GM12878 (cell line): ENCODE data around the gene RFX1.

Experiments
- CHD1 ChIP-seq: IDR thresholded peaks from 2 replicates; pipeline ENCODE4 v1.6.1; 2012; ENCODE audit warnings: low read depth, low read length, improper control_type of control experiment
- CHD2 ChIP-seq: IDR thresholded peaks from 2 replicates; pipeline ENCODE4 v1.6.1; 2011; ENCODE audit warnings: low read depth, low read length, improper control_type of control experiment, borderline replicate concordance
- CTCF ChIP-seq, 3 experiments: IDR thresholded peaks in 2 of 3; conservative IDR thresholded peaks in 1 of 3; 2 replicates each; pipeline ENCODE4 v1.5.1; 2011; ENCODE audit warnings: low read depth in 3 of 3, low read length in 3 of 3, mild to moderate bottlenecking in 3 of 3, control low read depth in 2 of 3, moderate library complexity in 2 of 3, inconsistent platforms in 1 of 3, mixed read lengths in 1 of 3; ENCODE audit not compliant: control insufficient read depth in 2 of 3, insufficient read depth in 1 of 3; ENCODE audit errors: extremely low read depth in 1 of 3
- EGR1 ChIP-seq, 2 experiments: IDR thresholded peaks; 1 replicate in 1 of 2; 2 replicates in 1 of 2; pipeline ENCODE4 v1.6.1; 2011 to 2012; ENCODE audit warnings: low read depth in 2 of 2, low read length in 2 of 2, borderline replicate concordance in 1 of 2, mild to moderate bottlenecking in 1 of 2, moderate library complexity in 1 of 2
- NKRF ChIP-seq: fragments of 450-650 bp; conservative IDR thresholded peaks from 2 replicates; pipeline ENCODE4 v1.6.1; 2017; ENCODE audit warnings: mild to moderate bottlenecking, moderate library complexity
- POLR2A ChIP-seq: IDR thresholded peaks from 2 replicates; pipeline ENCODE4 v1.6.1; 2011; ENCODE audit warnings: low read depth, mild to moderate bottlenecking, low read length
- REST ChIP-seq: IDR thresholded peaks from 2 replicates; pipeline ENCODE4 v1.6.1; 2012; ENCODE audit warnings: mild to moderate bottlenecking, low read depth, low read length
- TARDBP ChIP-seq: IDR thresholded peaks from 2 replicates; pipeline ENCODE4 v1.6.1; 2016; ENCODE audit warnings: borderline replicate concordance

GRCh38 chr19:13969897-13970296 lies 36.2 kb downstream of the RFX1 start:
- TF ChIP-seq POLR2A = no peak
- no peak for TF ChIP-seq CTCF (IDR thresholded peaks at IDR 0.05 in 2 of 3, conservative IDR thresholded peaks at IDR 0.05 in 1 of 3; ENCODE audit: control insufficient read depth in 2 of 3, extremely low read depth in 1 of 3, insufficient read depth in 1 of 3, low read depth in 3 of 3, low read length in 3 of 3)
- TF ChIP-seq NKRF = no peak
- no peak for TF ChIP-seq CHD2
- no peak for TF ChIP-seq REST
- no peak for TF ChIP-seq EGR1 (IDR thresholded peaks at IDR 0.05; ENCODE audit: borderline replicate concordance in 1 of 2, low read depth in 2 of 2, low read length in 2 of 2)
- TF ChIP-seq TARDBP = no peak
- no peak for TF ChIP-seq CHD1
